IMR-90 (cell line): Measurements from ENCODE around the gene RAPGEF5. TPM values are rescaled to one million over a fixed set of nuclear protein-coding genes. Genes with fewer than 3 reads are reported as not detected.

Source experiments
- ATAC-seq: fragments of 200-7000 bp; cut with Tn5 transposase; 2 replicates; pipeline ENCODE4 v1.9.1; 2020; ENCODE audit warnings: low read depth, mild to moderate bottlenecking, moderate library complexity
- BruUV-seq: library from RNA; stranded (reverse); fragments of 400-500 nt; replicated peaks from 2 replicates; lab custom pipeline; 2021; lab: Mats Ljungman, UMichigan
- CTCF ChIA-PET: fragments of 300-600 bp; formaldehyde crosslinking; extraction: SDS; loops from one replicate; lab custom pipeline; 2021; ENCODE audit warnings: antibody characterized with exemption; lab: Yijun Ruan, JAX
- POLR2A ChIA-PET: fragments of 300-600 bp; sonication (Branson Sonifier 250); formaldehyde crosslinking; loops from one replicate; lab custom pipeline; 2022; ENCODE audit warnings: antibody characterized with exemption; ENCODE audit not compliant: unreplicated experiment; lab: Charles Lee
- DNase-seq: peaks from one replicate; pipeline ENCODE4 v3.0.0; 2013
- H2AFZ ChIP-seq: replicated peaks from 2 replicates; pipeline ENCODE3; 2013; ENCODE audit warnings: low read length, mild to moderate bottlenecking; ENCODE audit not compliant: poor library complexity
- H2AK5ac ChIP-seq: 2 replicates; pipeline ENCODE4 v1.6.1; 2013; ENCODE audit warnings: low read depth, low read length, inconsistent platforms
- H2AK9ac ChIP-seq: replicated peaks from 2 replicates; pipeline ENCODE3; 2013; ENCODE audit warnings: mild to moderate bottlenecking, low read depth, low read length, moderate library complexity; ENCODE audit not compliant: poor library complexity
- H2BK120ac ChIP-seq: 2 replicates; pipeline ENCODE4 v1.6.1; 2013; ENCODE audit warnings: low read depth, low read length, inconsistent platforms
- H2BK15ac ChIP-seq: 3 replicates; pipeline ENCODE4 v1.6.1; 2013; ENCODE audit warnings: low read depth, low read length, inconsistent platforms
- H2BK20ac ChIP-seq: 2 replicates; pipeline ENCODE4 v1.6.1; 2013; ENCODE audit warnings: low read depth, mild to moderate bottlenecking, inconsistent platforms, low read length, moderate library complexity
- H2BK5ac ChIP-seq: 2 replicates; pipeline ENCODE4 v1.6.1; 2013; ENCODE audit warnings: mild to moderate bottlenecking, low read depth, low read length, inconsistent platforms; ENCODE audit not compliant: poor library complexity, severe bottlenecking
- H3K14ac ChIP-seq: replicated peaks from 2 replicates; pipeline ENCODE4 v1.6.1; 2013; ENCODE audit warnings: low read depth, low read length, inconsistent platforms
- H3K18ac ChIP-seq: 2 replicates; pipeline ENCODE4 v1.6.1; 2013; ENCODE audit warnings: low read depth, low read length, control low read depth
- H3K23ac ChIP-seq: 2 replicates; pipeline ENCODE4 v1.6.1; 2013; ENCODE audit warnings: low read depth, low read length, inconsistent platforms
- H3K27ac ChIP-seq: 2 replicates; pipeline ENCODE4 v1.5.1; 2013; ENCODE audit warnings: mild to moderate bottlenecking, control low read depth, low read length; ENCODE audit not compliant: insufficient read depth
- H3K27me3 ChIP-seq: 2 replicates; pipeline ENCODE4 v1.6.1; 2013; ENCODE audit warnings: low read length; ENCODE audit not compliant: control insufficient read depth, insufficient read depth
- H3K36me3 ChIP-seq: 2 replicates; pipeline ENCODE4 v1.6.1; 2013; ENCODE audit warnings: low read length, mixed read lengths; ENCODE audit not compliant: control insufficient read depth, insufficient read depth
- H3K4ac ChIP-seq: 2 replicates; pipeline ENCODE4 v1.6.1; 2013; ENCODE audit warnings: low read depth, low read length, inconsistent platforms
- H3K4me1 ChIP-seq: 2 replicates; pipeline ENCODE4 v1.6.1; 2013; ENCODE audit warnings: low read length, mixed read lengths; ENCODE audit not compliant: control insufficient read depth, insufficient read depth
- H3K4me2 ChIP-seq: 2 replicates; pipeline ENCODE4 v1.6.1; 2013; ENCODE audit warnings: low read depth, mild to moderate bottlenecking, control low read depth, low read length, moderate library complexity
- H3K4me3 ChIP-seq: 2 replicates; pipeline ENCODE4 v1.5.1; 2013; ENCODE audit warnings: low read depth, mild to moderate bottlenecking, control low read depth, low read length, moderate library complexity; ENCODE audit not compliant: insufficient read depth
- H3K56ac ChIP-seq: 2 replicates; pipeline ENCODE4 v1.6.1; 2013; ENCODE audit warnings: low read length, inconsistent platforms; ENCODE audit not compliant: insufficient read depth; ENCODE audit errors: extremely low read depth
- H3K79me1 ChIP-seq, 2 experiments: 2 replicates each; pipeline ENCODE4 v1.6.1; 2013; ENCODE audit warnings: low read length in 2 of 2, inconsistent platforms in 1 of 2, low read depth in 1 of 2
- H3K9ac ChIP-seq: 2 replicates; pipeline ENCODE4 v1.6.1; 2013; ENCODE audit warnings: low read depth, low read length, control low read depth
- H3K9me1 ChIP-seq: 2 replicates; pipeline ENCODE4 v1.6.1; 2013; ENCODE audit warnings: low read length, inconsistent platforms; ENCODE audit not compliant: insufficient read depth
- H3K9me3 ChIP-seq: 2 replicates; pipeline ENCODE4 v1.6.1; 2013; ENCODE audit warnings: low read length; ENCODE audit not compliant: control insufficient read depth, insufficient read depth
- H4K20me1 ChIP-seq: 2 replicates; pipeline ENCODE4 v1.6.1; 2013; ENCODE audit warnings: low read length, inconsistent platforms; ENCODE audit not compliant: insufficient read depth
- H4K5ac ChIP-seq: 2 replicates; pipeline ENCODE4 v1.6.1; 2013; ENCODE audit warnings: mild to moderate bottlenecking, low read depth, low read length, control low read depth
- H4K8ac ChIP-seq, 2 experiments: 2 replicates each; pipeline ENCODE4 v1.6.1; 2013; ENCODE audit warnings: low read depth in 2 of 2, low read length in 2 of 2, control low read depth in 1 of 2, inconsistent platforms in 1 of 2
- H4K91ac ChIP-seq: 2 replicates; pipeline ENCODE4 v1.6.1; 2013; ENCODE audit warnings: low read depth, low read length, inconsistent platforms; ENCODE audit not compliant: insufficient read depth
- CEBPB ChIP-seq: IDR thresholded peaks from 2 replicates; pipeline ENCODE4 v1.6.1; 2012; ENCODE audit warnings: low read depth, low read length, improper control_type of control experiment
- CHD1 ChIP-seq: IDR thresholded peaks from 2 replicates; pipeline ENCODE4 v1.6.1; 2012; ENCODE audit warnings: low read depth, low read length, improper control_type of control experiment
- FOS ChIP-seq: fragments of 150-350 bp; IDR thresholded peaks from 2 replicates; pipeline ENCODE4 v1.6.1; 2016; ENCODE audit warnings: low read depth, low read length
- MAFK ChIP-seq: IDR thresholded peaks from 2 replicates; pipeline ENCODE4 v1.6.1; 2012; ENCODE audit warnings: low read depth, low read length, improper control_type of control experiment
- MAZ ChIP-seq: IDR thresholded peaks from 2 replicates; pipeline ENCODE4 v1.6.1; 2012; ENCODE audit warnings: low read depth, mild to moderate bottlenecking, low read length, improper control_type of control experiment, moderate library complexity, borderline replicate concordance
- MXI1 ChIP-seq: IDR thresholded peaks from 2 replicates; pipeline ENCODE4 v1.6.1; 2012; ENCODE audit warnings: low read depth, mild to moderate bottlenecking, low read length, moderate library complexity, borderline replicate concordance
- NFE2L2 ChIP-seq: fragments of 150-350 bp; IDR thresholded peaks from 2 replicates; pipeline ENCODE4 v1.6.1; 2016; ENCODE audit warnings: low read depth, mild to moderate bottlenecking, low read length
- POLR2A ChIP-seq: IDR thresholded peaks from 2 replicates; pipeline ENCODE4 v1.6.1; 2012; ENCODE audit warnings: mild to moderate bottlenecking, low read depth, low read length
- RAD21 ChIP-seq: IDR thresholded peaks from 2 replicates; pipeline ENCODE4 v1.6.1; 2012; ENCODE audit warnings: low read length, improper control_type of control experiment
- RFX5 ChIP-seq: IDR thresholded peaks from 2 replicates; pipeline ENCODE4 v1.8.0; 2012; ENCODE audit warnings: low read depth, mild to moderate bottlenecking, low read length, moderate library complexity
- SMC3 ChIP-seq: fragments of 150-350 bp; IDR thresholded peaks from 2 replicates; pipeline ENCODE4 v1.6.1; 2016; ENCODE audit warnings: low read depth, mild to moderate bottlenecking, antibody characterized with exemption, low read length, moderate library complexity
- WGBS, 2 experiments: methylation state at CpG; one replicate each; pipeline versions ENCODE4 v1.1.5 to v1.1.7; 2013; ENCODE audit warnings: missing lambda C conversion rate in 2 of 2; ENCODE audit not compliant: insufficient read length in 1 of 2; ENCODE audit errors: extremely low coverage in 2 of 2; 5-methylcytosine and 5-hydroxymethylcytosine counted together
- dilution Hi-C: fragments of 300-500 bp; cut with HindIII; formaldehyde crosslinking; loops from one replicate; pipeline ENCODE4 v1.14.3; 2018; ENCODE audit warnings: low sequenced_read_pairs; ENCODE audit not compliant: unreplicated experiment
- in situ Hi-C: fragments of 300-500 bp; cut with MboI; formaldehyde crosslinking; loops from 3 replicates; pipeline ENCODE4 v1.14.3; 2019; ENCODE audit warnings: low sequenced_read_pairs, inconsistent platforms, mixed read lengths
- intact Hi-C: fragments of 100-400 bp; cut with micrococcal nuclease; formaldehyde crosslinking; loops from 2 replicates; pipeline ENCODE4 v1.10.0; 2022
- polyA plus RNA-seq, 3 experiments: library from polyadenylated mRNA; depleted of rRNA; stranded (reverse); fragments of >200 nt; gene quantifications; 2 replicates each; pipeline ENCODE4 v1.2.3, GENCODE V29; 2012; ENCODE audit warnings: low replicate concordance in 1 of 3
- total RNA-seq: library from RNA; depleted of rRNA; stranded (reverse); fragments of >200 nt; gene quantifications from 2 replicates; pipeline ENCODE4 v1.2.3, GENCODE V29; 2012
- TF ChIP-seq, protein P1 (sequence below): fragments of 150-350 bp; IDR thresholded peaks from 2 replicates; pipeline ENCODE4 v1.6.1; 2016; ENCODE audit warnings: low read depth, mild to moderate bottlenecking, low read length, moderate library complexity, borderline replicate concordance
- TF ChIP-seq, protein P2 (sequence below): conservative IDR thresholded peaks from 2 replicates; pipeline ENCODE4 v1.5.1; 2012; ENCODE audit warnings: mild to moderate bottlenecking, low read depth, low read length, improper control_type of control experiment
- TF ChIP-seq, protein P3 (sequence below): fragments of 150-350 bp; IDR thresholded peaks from 2 replicates; pipeline ENCODE4 v1.6.1; 2017; ENCODE audit warnings: mild to moderate bottlenecking, antibody characterized with exemption, low read length, low read depth

The RAPGEF5 gene
- total and polyA plus RNA-seq, 2 of the 4 experiments (the other 2 are of a cell fraction) = 0.05 to 0.18 TPM

DNA sequence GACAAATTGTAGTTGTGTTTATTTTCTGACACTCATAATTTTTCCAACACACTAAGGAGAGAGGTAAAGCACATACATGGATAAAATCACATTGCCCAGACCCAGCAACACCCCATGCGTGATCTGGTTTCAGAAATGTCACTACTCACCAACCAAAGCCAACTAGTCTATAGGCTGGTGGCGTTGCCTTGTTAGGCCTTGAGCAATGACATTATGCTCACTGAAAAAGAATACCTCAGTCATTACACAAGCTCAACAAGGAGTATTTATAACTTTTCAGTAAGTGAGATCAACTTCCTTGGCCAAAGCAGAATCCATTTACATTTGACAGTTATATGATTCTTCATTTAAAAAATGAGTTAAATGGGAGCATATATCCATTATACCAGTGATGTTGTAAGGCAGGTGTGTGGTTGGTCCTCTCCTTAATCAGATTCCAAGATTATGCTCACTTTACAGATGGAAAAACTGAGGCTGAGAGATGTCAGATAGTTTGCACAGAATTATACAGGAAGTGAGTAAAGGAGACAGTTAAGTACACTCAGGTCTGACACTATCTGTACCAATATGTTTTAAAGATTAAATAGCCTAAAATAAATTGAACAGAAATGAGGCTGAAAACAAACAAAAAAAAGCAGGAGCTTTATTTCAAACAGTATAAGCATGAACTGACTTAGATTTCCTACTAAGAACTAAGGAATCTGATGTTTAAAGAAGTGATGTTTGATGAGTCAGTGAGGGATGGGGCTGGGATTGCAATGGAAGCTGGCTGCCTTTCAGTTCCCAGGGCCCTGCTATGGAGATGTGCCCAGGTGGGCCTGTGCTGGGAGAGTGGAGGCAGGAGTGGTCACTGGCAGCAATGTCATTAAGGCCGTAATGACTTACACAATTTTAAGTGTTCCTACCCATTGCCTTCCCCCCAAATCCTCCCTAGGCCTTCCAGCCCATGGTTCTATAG is 118.3 kb downstream of the RAPGEF5 start:
- H2BK5ac ChIP-seq = peak overlapping the region; percentile 33
- no peak overlapping the region for H3K23ac ChIP-seq
- no peak overlapping the region; the same call in 1 of the 2 replicates for H2BK20ac ChIP-seq
- H3K27ac ChIP-seq = no peak overlapping the region
- no peak overlapping the region for H2BK120ac ChIP-seq
- intact Hi-C loops = no loop called here
- H3K9ac ChIP-seq = no peak overlapping the region
- no peaks in the 10 kb centered on the region for H3K4me1 ChIP-seq
- H3K56ac ChIP-seq = no peak overlapping the region
- 0 out of 2 replicates have a peak overlapping the region, but pooled peaks have one; percentile 12 for H3K18ac ChIP-seq
- no peaks in the 10 kb centered on the region for H4K20me1 ChIP-seq
- BruUV-seq = no TSS peak
- H3K9me1 ChIP-seq = no peaks in the 10 kb centered on the region
- no peak overlapping the region for H3K4ac ChIP-seq
- H2AK9ac ChIP-seq = no peak overlapping the region
- no peaks in the 10 kb centered on the region for H3K36me3 ChIP-seq
- H3K4me3 ChIP-seq = no peak overlapping the region
- no peak overlapping the region for H4K8ac ChIP-seq
- H3K27me3 ChIP-seq = 0 out of 2 replicates have a peak, but pooled peaks cover 1% of the 10 kb centered on the region
- H4K5ac ChIP-seq = no peak overlapping the region
- no peak overlapping the region for H3K14ac ChIP-seq
- dilution Hi-C loops = no loop called here
- no peaks in the 10 kb centered on the region for H3K79me1 ChIP-seq
- POLR2A ChIA-PET = no interaction called here
- ATAC-seq (peak; percentile 94), DNase-seq (peak; percentile 59)
- no peak overlapping the region for H3K4me2 ChIP-seq
- no peak overlapping the region for H2AK5ac ChIP-seq
- no peaks in the 10 kb centered on the region for H3K9me3 ChIP-seq
- no peak overlapping the region for H2BK15ac ChIP-seq
- WGBS, 2 experiments = no CpG with 5 or more reads among the region's 3 CpGs
- peak overlapping the region; percentile 35 for H2AFZ ChIP-seq
- in situ Hi-C loops = no loop called here
- CTCF ChIA-PET = interaction anchor here (1.4 kb wide), 1 partner anchor 10 kb away, joined by 3 read pairs; no protein-coding TSS in a partner anchor
- no peak overlapping the region for H4K91ac ChIP-seq
- TF ChIP-seq CEBPB (no peak), SMC3 (no peak), MAZ (no peak), POLR2A (no peak), CHD1 (no peak), MXI1 (no peak), NFE2L2 (no peak), FOS (no peak), RAD21 (no peak), RFX5 (no peak), MAFK (no peak)
- TF ChIP-seq, protein P1, sequence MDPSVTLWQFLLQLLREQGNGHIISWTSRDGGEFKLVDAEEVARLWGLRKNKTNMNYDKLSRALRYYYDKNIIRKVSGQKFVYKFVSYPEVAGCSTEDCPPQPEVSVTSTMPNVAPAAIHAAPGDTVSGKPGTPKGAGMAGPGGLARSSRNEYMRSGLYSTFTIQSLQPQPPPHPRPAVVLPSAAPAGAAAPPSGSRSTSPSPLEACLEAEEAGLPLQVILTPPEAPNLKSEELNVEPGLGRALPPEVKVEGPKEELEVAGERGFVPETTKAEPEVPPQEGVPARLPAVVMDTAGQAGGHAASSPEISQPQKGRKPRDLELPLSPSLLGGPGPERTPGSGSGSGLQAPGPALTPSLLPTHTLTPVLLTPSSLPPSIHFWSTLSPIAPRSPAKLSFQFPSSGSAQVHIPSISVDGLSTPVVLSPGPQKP = no peak
- TF ChIP-seq, protein P2, sequence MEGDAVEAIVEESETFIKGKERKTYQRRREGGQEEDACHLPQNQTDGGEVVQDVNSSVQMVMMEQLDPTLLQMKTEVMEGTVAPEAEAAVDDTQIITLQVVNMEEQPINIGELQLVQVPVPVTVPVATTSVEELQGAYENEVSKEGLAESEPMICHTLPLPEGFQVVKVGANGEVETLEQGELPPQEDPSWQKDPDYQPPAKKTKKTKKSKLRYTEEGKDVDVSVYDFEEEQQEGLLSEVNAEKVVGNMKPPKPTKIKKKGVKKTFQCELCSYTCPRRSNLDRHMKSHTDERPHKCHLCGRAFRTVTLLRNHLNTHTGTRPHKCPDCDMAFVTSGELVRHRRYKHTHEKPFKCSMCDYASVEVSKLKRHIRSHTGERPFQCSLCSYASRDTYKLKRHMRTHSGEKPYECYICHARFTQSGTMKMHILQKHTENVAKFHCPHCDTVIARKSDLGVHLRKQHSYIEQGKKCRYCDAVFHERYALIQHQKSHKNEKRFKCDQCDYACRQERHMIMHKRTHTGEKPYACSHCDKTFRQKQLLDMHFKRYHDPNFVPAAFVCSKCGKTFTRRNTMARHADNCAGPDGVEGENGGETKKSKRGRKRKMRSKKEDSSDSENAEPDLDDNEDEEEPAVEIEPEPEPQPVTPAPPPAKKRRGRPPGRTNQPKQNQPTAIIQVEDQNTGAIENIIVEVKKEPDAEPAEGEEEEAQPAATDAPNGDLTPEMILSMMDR = no peak
- TF ChIP-seq, protein P3, sequence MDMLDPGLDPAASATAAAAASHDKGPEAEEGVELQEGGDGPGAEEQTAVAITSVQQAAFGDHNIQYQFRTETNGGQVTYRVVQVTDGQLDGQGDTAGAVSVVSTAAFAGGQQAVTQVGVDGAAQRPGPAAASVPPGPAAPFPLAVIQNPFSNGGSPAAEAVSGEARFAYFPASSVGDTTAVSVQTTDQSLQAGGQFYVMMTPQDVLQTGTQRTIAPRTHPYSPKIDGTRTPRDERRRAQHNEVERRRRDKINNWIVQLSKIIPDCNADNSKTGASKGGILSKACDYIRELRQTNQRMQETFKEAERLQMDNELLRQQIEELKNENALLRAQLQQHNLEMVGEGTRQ = no peak
